BLaER1 (cell line): ENCODE measurements around the gene GLS.
A peak's percentile ranks its signal among the peaks of the same experiment; 100 is the strongest.
"Not testable (repeated sequence)": the region's sequence is repeated elsewhere in the genome, so short reads cannot be mapped to it uniquely, and the experiment has no call there.

ENCODE experiments used
- H3K27ac ChIP-seq: shearing (Covaris generic); formaldehyde crosslinking; 2 replicates; pipeline ENCODE4 v1.8.1; 2022
- H3K27me3 ChIP-seq: shearing (Covaris generic); formaldehyde crosslinking; 2 replicates; pipeline ENCODE4 v1.8.1; 2022
- H3K36me3 ChIP-seq: shearing (Covaris generic); formaldehyde crosslinking; 2 replicates; pipeline ENCODE4 v1.8.1; 2022
- H3K4me1 ChIP-seq: shearing (Covaris generic); formaldehyde crosslinking; 2 replicates; pipeline ENCODE4 v1.8.1; 2022
- H3K4me2 ChIP-seq: shearing (Covaris generic); formaldehyde crosslinking; 2 replicates; pipeline ENCODE4 v1.8.1; 2022
- H3K4me3 ChIP-seq: shearing (Covaris generic); formaldehyde crosslinking; 2 replicates; pipeline ENCODE4 v1.8.1; 2022
- H3K9ac ChIP-seq: shearing (Covaris generic); formaldehyde crosslinking; 2 replicates; pipeline ENCODE4 v1.8.1; 2022
- H3K9me3 ChIP-seq: shearing (Covaris generic); formaldehyde crosslinking; 2 replicates; pipeline ENCODE4 v1.8.1; 2022
- H4K20me1 ChIP-seq: shearing (Covaris generic); formaldehyde crosslinking; 2 replicates; pipeline ENCODE4 v1.8.1; 2022
- Cebpa-rat ChIP-seq: shearing (Covaris generic); IDR thresholded peaks from 2 replicates; pipeline ENCODE4 v1.8.1; 2022

GLS gene

GRCh38 chr2:190867832-190868231 lies 12.8 kb upstream of the GLS start:
- no peaks in the 10 kb centered on the region for H3K27me3 ChIP-seq
- H3K4me2 ChIP-seq = no peak overlapping the region
- no peaks in the 10 kb centered on the region for H4K20me1 ChIP-seq
- no peaks in the 10 kb centered on the region; the same call in none of the 2 replicates for H3K9me3 ChIP-seq
- H3K36me3 ChIP-seq = no peaks in the 10 kb centered on the region
- TF ChIP-seq Cebpa-rat = no peak
- no peaks in the 10 kb centered on the region for H3K4me1 ChIP-seq
- no peak overlapping the region for H3K9ac ChIP-seq
- no peak overlapping the region for H3K4me3 ChIP-seq
- H3K27ac ChIP-seq = no peak overlapping the region

- H3K36me3 ChIP-seq = no peaks in the 10 kb centered on the region
- H4K20me1 ChIP-seq = no peaks in the 10 kb centered on the region
- H3K9ac ChIP-seq = no peak overlapping the region
- TF ChIP-seq Cebpa-rat = no peak
- no peaks in the 10 kb centered on the region for H3K4me1 ChIP-seq
- H3K4me2 ChIP-seq = no peak overlapping the region
- no peak overlapping the region for H3K27ac ChIP-seq
- no peaks in the 10 kb centered on the region; the same call in none of the 2 replicates for H3K9me3 ChIP-seq
- no peak overlapping the region for H3K4me3 ChIP-seq
- H3K27me3 ChIP-seq = no peaks in the 10 kb centered on the region
Measured at GRCh38 chr2:190869721-190870120, 10.9 kb upstream of the GLS start.

GRCh38 chr2:190873451-190873850 lies 7.2 kb upstream of the GLS start:
- H3K27me3 ChIP-seq, H3K4me2 ChIP-seq, H3K9me3 ChIP-seq, H3K9ac ChIP-seq, H4K20me1 ChIP-seq, H3K36me3 ChIP-seq, H3K4me3 ChIP-seq, H3K27ac ChIP-seq: not testable (repeated sequence)
- H3K4me1 ChIP-seq = peaks cover 20% of the 10 kb centered on the region

GRCh38 chr2:190875891-190876290 lies 4.7 kb upstream of the GLS start:
- Histone ChIP-seq H3K27ac (no peak overlapping the region), H3K27me3 (no peaks in the 10 kb centered on the region), H3K4me3 (no peak overlapping the region), H3K4me2 (peak overlapping the region; percentile 52), H3K36me3 (no peaks in the 10 kb centered on the region), H3K9me3 (no peaks in the 10 kb centered on the region; the same call in 1 of the 2 replicates), H4K20me1 (peaks cover under 1% of the 10 kb centered on the region; the same call in 1 of the 2 replicates), H3K4me1 (peaks cover 28% of the 10 kb centered on the region), H3K9ac (no peak overlapping the region)
- TF ChIP-seq Cebpa-rat = no peak

GRCh38 chr2:190876631-190877030 lies 4.0 kb upstream of the GLS start:
- TF ChIP-seq Cebpa-rat = no peak
- Histone ChIP-seq H3K9ac (no peak overlapping the region), H3K4me2 (no peak overlapping the region), H3K4me3 (no peak overlapping the region), H3K36me3 (no peaks in the 10 kb centered on the region), H3K27me3 (no peaks in the 10 kb centered on the region), H3K9me3 (no peaks in the 10 kb centered on the region; the same call in 1 of the 2 replicates), H3K27ac (no peak overlapping the region), H3K4me1 (peaks cover 28% of the 10 kb centered on the region), H4K20me1 (peaks cover 8% of the 10 kb centered on the region)

GRCh38 chr2:190877436-190877835 lies 3.2 kb upstream of the GLS start:
- Histone ChIP-seq H3K4me1 (peaks cover 29% of the 10 kb centered on the region), H3K4me3 (no peak overlapping the region), H3K9me3 (no peaks in the 10 kb centered on the region; the same call in 1 of the 2 replicates), H3K4me2 (peak overlapping the region; percentile 13; the same call in 1 of the 2 replicates), H3K27me3 (no peaks in the 10 kb centered on the region), H3K27ac (no peak overlapping the region), H4K20me1 (peaks cover 16% of the 10 kb centered on the region), H3K36me3 (no peaks in the 10 kb centered on the region), H3K9ac (no peak overlapping the region)
- TF ChIP-seq Cebpa-rat = no peak

- TF ChIP-seq Cebpa-rat = no peak
- Histone ChIP-seq H3K36me3 (no peaks in the 10 kb centered on the region; the same call in 1 of the 2 replicates), H3K27ac (peak overlapping the region; percentile 65; the same call in 1 of the 2 replicates), H3K4me1 (peaks cover 52% of the 10 kb centered on the region), H3K27me3 (no peaks in the 10 kb centered on the region), H4K20me1 (peaks cover 39% of the 10 kb centered on the region), H3K4me3 (peak overlapping the region; percentile 100), H3K4me2 (peak overlapping the region; percentile 93), H3K9me3 (no peaks in the 10 kb centered on the region), H3K9ac (peak overlapping the region; percentile 76)
Measured at GRCh38 chr2:190879474-190880377, 895 bp upstream of the GLS start.

- H3K36me3 ChIP-seq = peaks cover 10% of the 10 kb centered on the region; the same call in 1 of the 2 replicates
- H3K27ac ChIP-seq = peak overlapping the region; percentile 98
- no peak for TF ChIP-seq Cebpa-rat
- H3K4me1 ChIP-seq = peaks cover 57% of the 10 kb centered on the region
- peak overlapping the region; percentile 76 for H3K4me2 ChIP-seq
- H3K9me3 ChIP-seq = no peaks in the 10 kb centered on the region
- peaks cover 53% of the 10 kb centered on the region for H4K20me1 ChIP-seq
- H3K9ac ChIP-seq = peak overlapping the region; percentile 97
- no peaks in the 10 kb centered on the region for H3K27me3 ChIP-seq
- H3K4me3 ChIP-seq = peak overlapping the region; percentile 100
Measured at GRCh38 chr2:190881084-190881597, 520 bp downstream of the GLS start.

GRCh38 chr2:190881598-190882410 lies 1.2 kb downstream of the GLS start:
- no peaks in the 10 kb centered on the region for H3K9me3 ChIP-seq
- H3K27ac ChIP-seq = peak overlapping the region; percentile 98
- peak overlapping the region; percentile 100 for H3K4me3 ChIP-seq
- peak overlapping the region; percentile 76 for H3K4me2 ChIP-seq
- H3K4me1 ChIP-seq = peaks cover 62% of the 10 kb centered on the region
- no peak for TF ChIP-seq Cebpa-rat
- no peaks in the 10 kb centered on the region for H3K27me3 ChIP-seq
- peak overlapping the region; percentile 97 for H3K9ac ChIP-seq
- H3K36me3 ChIP-seq = peaks cover 10% of the 10 kb centered on the region; the same call in 1 of the 2 replicates
- peaks cover 60% of the 10 kb centered on the region for H4K20me1 ChIP-seq
